Vagina (tissue), 2 donors: ENCODE measurements around the gene CHRNA10.

Source experiments
- CTCF ChIP-seq, 3 experiments: fragments of 450-650 bp in 2 of 3; fragments of 200-600 bp in 1 of 3; sonication (generic) in 1 of 3; IDR thresholded peaks; one replicate each; pipeline ENCODE4 v1.5.1; 2017 to 2019; ENCODE audit warnings: antibody characterized with exemption in 3 of 3, mild to moderate bottlenecking in 2 of 3, moderate library complexity in 2 of 3
- POLR2AphosphoS5 ChIP-seq, 2 donors: sonication (generic); formaldehyde crosslinking; IDR thresholded peaks; one replicate each; pipeline ENCODE4 v1.9.0; 2017; ENCODE audit warnings: antibody characterized with exemption in 2 of 2, mild to moderate bottlenecking in 2 of 2, low read depth in 1 of 2; ENCODE audit not compliant: insufficient read depth in 1 of 2

- TF ChIP-seq CTCF (IDR thresholded peaks at IDR 0.05) (no peak), POLR2AphosphoS5 (IDR thresholded peaks at IDR 0.05; ENCODE audit: insufficient read depth in 1 of 2, low read depth in 1 of 2) (no peak)
These were observed 15.6 kb downstream of the CHRNA10 start for GRCh38 chr11:3655547-3655946.
